GM19328 (cell line): Measurements from ENCODE around the gene CRYZL1.
A peak's percentile ranks its signal among the peaks of the same experiment; 100 is the strongest.

ENCODE experiments used
- ATAC-seq: cut with Tn5 transposase; IDR thresholded peaks from one replicate; pipeline ENCODE4 v1.9.1; 2021; ENCODE audit warnings: mild to moderate bottlenecking, moderate library complexity; ENCODE audit not compliant: unreplicated experiment

Gene CRYZL1

GRCh38 chr21:33662046-33662445 is 20.5 kb upstream of the CRYZL1 start:
- no peak for ATAC-seq

GRCh38 chr21:33661146-33661545 is 19.6 kb upstream of the CRYZL1 start:
- no peak for ATAC-seq

DNA sequence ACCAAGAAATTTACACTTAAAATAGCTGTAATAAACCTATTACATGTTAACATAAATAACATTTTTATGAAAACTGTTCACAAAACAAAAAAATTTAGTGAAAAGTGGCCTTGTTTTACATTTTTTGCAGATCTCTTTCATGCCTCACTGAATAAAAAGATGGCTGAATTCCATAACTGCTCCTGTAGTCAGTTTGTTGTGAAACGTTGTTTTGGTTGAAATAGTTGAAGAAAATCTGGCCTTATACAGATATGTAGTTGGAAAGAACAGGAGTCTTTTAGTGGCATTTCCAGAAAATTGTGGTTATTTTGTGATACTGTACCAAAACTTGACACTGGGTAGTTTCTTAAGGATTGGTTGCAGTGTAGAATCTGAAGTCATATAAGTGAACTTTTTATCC is 18.9 kb upstream of the CRYZL1 start:
- no peak for ATAC-seq

- no peak for ATAC-seq
Observed at GRCh38 chr21:33659568-33659949, 18.0 kb upstream of the CRYZL1 start.

DNA sequence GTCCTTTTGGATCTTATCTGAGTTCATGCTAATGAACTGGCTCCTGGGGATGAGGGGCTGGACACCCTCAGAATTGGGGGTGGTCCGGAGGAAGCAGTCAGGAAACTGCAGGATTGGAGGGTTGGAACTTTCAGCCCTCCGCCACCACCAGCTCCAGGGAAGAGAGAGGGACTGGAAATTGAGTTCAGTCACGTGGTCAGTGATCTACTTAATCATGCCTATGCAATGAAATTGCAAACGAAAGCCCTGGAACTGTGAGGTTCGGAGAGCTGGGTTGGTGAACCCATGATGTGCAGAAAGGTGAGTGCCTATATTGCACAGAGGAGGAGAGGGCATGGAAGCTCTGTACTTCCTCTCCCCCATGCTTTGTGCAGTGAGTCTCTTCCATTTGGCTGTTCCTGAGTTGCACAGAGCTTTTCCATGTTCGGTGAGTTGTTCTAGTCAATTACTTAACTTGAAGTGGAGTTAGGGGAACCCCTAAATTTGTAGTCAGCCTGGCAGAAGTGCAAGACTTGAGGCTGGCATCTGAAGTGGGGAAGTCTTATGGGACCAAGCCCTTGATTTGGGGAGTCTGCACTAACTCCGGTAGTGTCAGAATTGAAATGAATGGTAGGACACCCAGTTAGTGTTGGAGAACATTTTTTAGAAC is 17.5 kb upstream of the CRYZL1 start:
- no peak for ATAC-seq

DNA sequence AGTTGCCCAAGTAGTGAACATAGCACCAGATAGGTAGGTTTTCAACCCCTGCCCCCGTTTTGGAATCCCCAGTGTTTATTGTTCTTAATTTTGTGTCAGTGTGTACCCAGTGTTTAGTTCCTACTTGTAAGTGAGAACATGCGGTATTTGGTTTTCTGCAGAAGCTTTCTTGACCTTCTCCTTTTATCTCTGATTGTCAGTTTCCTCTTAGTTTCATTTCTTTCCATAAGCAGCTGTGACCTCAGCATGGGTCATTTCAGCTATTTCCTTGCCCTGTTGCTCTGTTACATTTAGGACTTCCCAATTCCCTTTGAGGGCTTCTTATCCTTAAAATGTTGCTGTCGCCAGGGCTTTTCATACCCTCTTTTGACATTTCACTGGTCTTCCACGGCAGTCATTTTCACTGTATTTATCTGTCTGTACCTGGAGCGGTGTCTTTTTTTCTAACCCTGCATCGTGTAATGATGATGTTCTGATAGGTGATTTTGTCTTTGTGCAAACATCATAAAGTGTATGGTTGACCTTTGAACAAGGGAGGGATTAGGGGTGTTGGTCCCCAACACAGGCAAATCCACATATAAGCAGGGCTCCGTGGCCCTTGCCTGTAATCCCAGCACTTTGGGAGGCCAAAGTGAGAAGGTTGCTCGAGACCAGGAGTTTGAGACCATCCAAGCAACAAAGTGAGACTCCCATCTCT is 15.7 kb upstream of the CRYZL1 start:
- no peak for ATAC-seq

DNA sequence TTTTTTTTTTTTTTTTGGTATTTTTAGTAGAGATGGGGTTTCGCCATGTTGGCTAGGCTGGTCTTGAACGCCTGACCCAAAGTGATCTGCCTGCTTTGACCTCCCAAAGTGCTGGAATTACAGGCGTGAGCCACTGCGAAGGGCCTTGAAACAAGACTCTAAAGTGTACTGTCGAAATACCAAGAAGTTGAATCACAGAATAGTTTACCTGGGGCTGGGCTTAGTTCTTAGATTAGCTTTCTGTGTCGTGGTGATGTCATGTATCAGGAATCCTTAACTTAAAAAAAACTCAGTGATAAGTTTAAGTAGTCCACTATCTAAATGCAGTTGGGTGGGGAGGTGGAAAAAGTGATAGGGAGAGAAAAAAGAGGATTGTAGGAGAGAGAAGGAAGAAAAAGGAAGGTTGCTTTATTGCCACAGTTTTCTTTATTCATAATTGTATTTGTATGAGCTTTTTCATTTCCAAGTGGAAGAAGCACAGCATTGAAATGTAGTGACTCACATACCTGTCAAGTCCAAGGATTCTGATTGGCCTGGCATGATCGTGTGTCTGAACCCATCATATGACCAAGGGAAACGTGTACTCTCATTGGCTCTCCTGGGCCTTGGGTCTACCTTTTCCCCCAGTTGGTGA is 14.2 kb upstream of the CRYZL1 start:
- no peak for ATAC-seq

GRCh38 chr21:33654412-33654811 is 12.9 kb upstream of the CRYZL1 start:
- no peak for ATAC-seq

DNA sequence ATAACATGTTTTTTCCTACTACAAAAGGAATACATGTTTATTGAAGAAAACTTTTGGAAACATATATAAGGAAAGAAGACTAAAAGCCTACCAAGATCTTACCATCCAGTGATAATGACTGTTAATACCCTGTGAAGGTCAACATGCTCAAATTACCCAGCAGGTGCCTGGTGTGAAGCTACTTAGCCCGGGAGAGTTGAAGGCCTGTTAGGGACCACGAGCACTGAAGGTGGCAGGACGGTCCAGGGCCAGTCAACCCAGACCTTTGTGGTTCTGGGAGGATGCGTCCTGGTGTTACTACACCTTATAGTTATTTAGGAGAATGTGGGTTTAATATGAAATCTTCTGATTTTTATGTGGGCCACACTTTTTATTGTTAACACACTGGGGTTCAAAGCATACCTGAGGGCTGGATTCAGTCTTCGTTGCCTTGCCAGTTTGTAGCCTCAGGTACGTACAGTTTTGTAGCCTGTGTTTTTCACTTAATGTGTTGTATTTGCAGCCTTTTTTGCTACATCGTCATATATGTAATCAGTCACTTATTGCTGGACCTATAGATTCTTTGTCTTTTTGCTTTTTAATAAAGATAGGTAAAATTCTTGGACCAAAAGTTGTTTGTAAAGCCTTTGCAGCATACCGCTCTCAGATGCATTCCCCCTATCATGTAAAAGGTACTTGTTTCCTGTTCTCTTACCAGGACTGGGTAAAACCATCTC is 10.6 kb upstream of the CRYZL1 start:
- ATAC-seq, result no peak

DNA sequence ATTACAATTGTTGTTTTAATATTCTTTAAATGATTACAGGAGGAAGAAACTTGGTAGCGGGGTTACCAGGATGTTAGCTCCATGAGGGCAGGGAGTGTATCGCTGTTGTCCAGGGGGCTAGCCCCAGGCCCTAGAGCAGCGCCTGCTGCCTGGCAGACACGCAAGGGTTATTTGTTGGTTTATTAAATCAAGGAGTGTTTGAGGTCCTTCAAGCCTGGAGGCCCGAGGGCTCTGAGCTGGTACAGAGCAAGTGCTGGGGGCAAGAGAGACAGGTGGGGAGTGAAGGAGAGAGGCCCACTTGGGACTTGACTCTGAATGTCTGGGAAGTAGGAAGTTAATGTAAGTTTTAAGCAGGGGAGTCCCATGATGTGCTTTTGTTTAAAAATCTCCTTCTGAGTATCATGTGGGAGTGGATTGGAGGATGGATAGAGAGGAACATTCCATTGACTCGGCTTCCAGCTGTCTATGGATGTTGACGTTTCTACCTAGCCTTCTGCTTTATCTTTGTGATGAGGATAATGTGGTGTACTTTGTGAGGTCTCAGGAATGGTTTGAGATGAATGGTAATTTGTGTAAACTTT is 9.5 kb upstream of the CRYZL1 start:
- no peak for ATAC-seq

GRCh38 chr21:33650230-33650629 is 8.7 kb upstream of the CRYZL1 start:
- no peak for ATAC-seq

DNA sequence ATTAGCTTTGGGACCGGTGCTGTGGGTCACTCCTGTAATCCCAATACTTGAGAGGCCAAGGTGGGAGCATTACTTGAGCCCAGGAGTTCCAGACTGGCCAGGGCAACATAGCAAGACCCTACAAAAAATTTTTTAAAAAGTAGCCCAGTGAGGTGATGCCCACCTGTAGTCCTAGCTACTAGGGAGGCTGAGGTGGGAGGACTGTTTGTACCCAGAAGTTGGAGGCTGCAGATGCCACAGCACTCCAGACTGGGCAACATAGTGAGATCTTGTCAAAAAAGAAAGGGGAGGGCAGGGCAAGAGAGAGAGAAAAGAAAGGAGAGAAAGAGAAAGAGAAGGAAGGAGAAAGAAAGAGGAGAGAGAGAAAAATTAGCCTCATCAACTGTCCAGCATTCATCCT is 7.0 kb upstream of the CRYZL1 start:
- no peak for ATAC-seq

GRCh38 chr21:33647587-33647986 is 6.0 kb upstream of the CRYZL1 start:
- ATAC-seq, result no peak

DNA sequence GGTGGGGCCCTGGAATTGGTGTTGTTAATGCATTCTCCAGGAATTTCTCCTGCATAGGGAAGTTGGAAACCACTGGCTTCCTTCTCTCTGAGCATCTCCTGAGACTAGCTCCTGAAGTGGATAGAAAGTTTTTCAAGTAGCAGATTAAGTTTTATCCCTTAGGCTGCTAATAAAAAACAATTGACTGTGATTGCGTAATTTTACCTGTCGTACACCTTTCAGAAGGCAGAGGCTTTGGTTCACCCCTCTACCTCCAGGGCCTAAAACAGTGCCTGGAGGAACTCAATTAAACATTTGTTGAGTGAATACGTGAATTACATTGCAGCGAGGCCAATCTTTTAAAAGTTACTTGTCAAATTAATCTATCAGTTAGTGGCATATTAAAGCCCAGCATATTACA is 4.2 kb upstream of the CRYZL1 start:
- ATAC-seq, result no peak

GRCh38 chr21:33644383-33645074 is 3.0 kb upstream of the CRYZL1 start:
- ATAC-seq, result no peak

GRCh38 chr21:33643658-33644311 is 2.2 kb upstream of the CRYZL1 start:
- no peak for ATAC-seq

DNA sequence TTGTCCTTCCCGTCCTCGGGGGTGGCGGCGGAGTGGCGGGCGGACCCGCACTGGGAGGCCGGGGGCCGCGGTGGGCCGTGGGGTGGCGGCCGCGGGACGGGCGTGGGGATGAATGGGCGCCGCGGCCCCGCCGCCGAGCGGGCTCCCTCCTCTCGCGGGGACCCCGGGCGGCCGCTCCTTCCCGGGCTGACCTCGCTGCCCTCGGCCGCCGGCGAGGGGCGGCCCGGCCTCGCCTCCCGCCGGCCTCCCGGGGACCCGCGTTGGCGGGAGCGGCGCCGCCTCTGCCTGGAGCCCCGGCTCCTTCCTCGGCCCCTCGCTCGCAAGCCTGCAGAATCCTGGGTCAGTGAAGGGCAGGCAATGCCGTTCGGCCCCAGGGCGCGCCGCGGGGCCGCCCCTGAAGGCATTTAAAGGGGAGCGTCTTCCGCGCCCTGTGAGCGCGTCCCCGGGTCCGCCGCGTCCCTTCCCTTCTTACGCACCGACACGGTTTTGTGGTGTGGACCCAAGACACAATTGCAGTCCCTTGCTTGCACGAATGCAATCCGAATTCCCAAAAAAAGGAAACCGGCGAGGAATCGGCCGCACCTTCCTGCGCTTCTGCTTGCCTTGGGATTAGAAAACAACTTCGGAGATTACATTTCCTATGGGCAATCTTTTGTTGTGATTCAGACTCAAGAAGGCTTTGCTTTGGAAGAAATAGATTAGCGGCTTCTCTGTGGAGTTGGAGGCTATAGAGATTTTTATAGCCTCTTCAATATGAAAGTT is 1.5 kb upstream of the CRYZL1 start:
- no peak for ATAC-seq

DNA sequence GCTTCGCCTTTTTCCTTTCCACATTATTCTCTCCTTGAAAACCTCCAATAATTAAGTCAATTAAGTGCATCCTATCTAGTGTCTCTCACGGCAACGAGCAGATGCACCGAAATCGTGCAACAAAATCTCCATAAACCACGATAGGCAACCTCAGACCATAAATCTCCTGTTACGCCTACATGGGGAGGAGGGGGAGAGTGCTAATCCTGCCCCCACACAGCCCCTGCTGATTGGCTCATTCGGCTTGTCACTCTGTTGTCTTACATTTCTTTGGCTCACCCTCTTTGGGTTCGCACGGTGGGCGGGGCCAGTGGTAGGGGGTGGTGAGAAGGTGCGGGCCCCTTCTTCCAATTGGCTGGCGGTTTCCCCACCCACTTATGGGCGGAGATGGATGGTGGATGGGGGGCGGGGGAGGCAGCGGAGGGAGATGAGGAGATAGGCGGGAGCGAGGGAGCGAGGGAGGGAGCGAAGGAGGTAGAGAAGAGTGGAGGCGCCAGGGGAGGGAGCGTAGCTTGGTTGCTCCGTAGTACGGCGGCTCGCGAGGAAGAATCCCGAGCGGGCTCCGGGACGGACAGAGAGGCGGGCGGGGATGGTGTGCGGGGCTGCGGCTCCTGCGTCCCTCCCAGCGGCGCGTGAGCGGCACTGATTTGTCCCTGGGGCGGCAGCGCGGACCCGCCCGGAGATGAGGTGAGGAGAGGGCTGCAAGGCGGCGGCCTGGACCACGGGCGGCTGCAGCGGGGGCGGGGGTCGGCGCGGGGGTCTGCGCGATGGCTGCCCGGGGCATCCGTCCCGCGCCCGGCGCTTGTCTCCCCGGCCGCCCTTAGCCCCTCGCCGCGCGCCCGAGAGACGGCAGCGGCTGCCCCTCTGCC is 720 bp upstream of the CRYZL1 start, which contains the start of gene ITSN1:
Gene ITSN1 (plus strand): TSS at position 475 of the 869 bp plus-strand sequence. CDS start 76,328 bp downstream, outside the sequence.
- peak; percentile 83 for ATAC-seq
